Endothelial cell of umbilical vein (primary cell): Measurements from ENCODE around the gene ANGPTL5. TPM values are rescaled to one million over a fixed set of nuclear protein-coding genes. Genes with fewer than 3 reads are reported as not detected.

Experiments
- BruUV-seq: library from RNA; stranded (reverse); fragments of 400-500 nt; replicated peaks from 2 replicates; lab custom pipeline; 2021; lab: Mats Ljungman, UMichigan
- CTCF ChIA-PET: fragments of 300-600, 350-600 bp; sonication (Branson Sonifier 250); formaldehyde crosslinking; loops from one replicate; lab custom pipeline; 2021; ENCODE audit warnings: antibody characterized with exemption, inconsistent platforms; lab: Charles Lee
- POLR2A ChIA-PET: fragments of 300-600, 350-600 bp; sonication (Branson Sonifier 250); formaldehyde crosslinking; loops from one replicate; lab custom pipeline; 2021; ENCODE audit warnings: antibody characterized with exemption, inconsistent platforms; lab: Charles Lee
- DNase-seq: peaks from one replicate; pipeline ENCODE4 v3.0.0-alpha.2; 2011; ENCODE audit warnings: low read depth, low spot score
- FAIRE-seq: peaks from 2 replicates; lab custom pipeline; 2011; peaks lifted over from hg19 to GRCh38; lab: Jason Lieb, UNC
- H2AFZ ChIP-seq: 2 replicates; pipeline ENCODE4 v1.6.0; 2012; ENCODE audit warnings: low read depth, low read length, control low read depth, inconsistent platforms
- H3K27ac ChIP-seq: 2 replicates; pipeline ENCODE4 v1.5.1; 2011; ENCODE audit warnings: low read depth, mild to moderate bottlenecking, control low read depth, low read length, moderate library complexity; ENCODE audit not compliant: insufficient read depth
- H3K27me3 ChIP-seq, 2 experiments: 2 replicates each; pipeline versions ENCODE4 v1.6.0 to v1.6.1; 2011; ENCODE audit warnings: low read length in 2 of 2, mixed read lengths in 1 of 2; ENCODE audit not compliant: control insufficient read depth in 2 of 2, insufficient read depth in 2 of 2
- H3K36me3 ChIP-seq, 2 experiments: 2 replicates in 1 of 2; 3 replicates in 1 of 2; pipeline ENCODE4 v1.5.1; 2011; ENCODE audit warnings: low read length in 2 of 2, mild to moderate bottlenecking in 1 of 2, moderate library complexity in 1 of 2; ENCODE audit not compliant: control insufficient read depth in 2 of 2, insufficient read depth in 2 of 2; ENCODE audit errors: extremely low read depth in 1 of 2
- H3K4me1 ChIP-seq: 3 replicates; pipeline ENCODE4 v1.5.1; 2011; ENCODE audit warnings: mild to moderate bottlenecking, low read length; ENCODE audit not compliant: control insufficient read depth, insufficient read depth; ENCODE audit errors: extremely low read depth
- H3K4me2 ChIP-seq: 2 replicates; pipeline ENCODE4 v1.6.1; 2011; ENCODE audit warnings: low read length, control low read depth, mixed read lengths; ENCODE audit not compliant: insufficient read depth
- H3K4me3 ChIP-seq, 3 experiments: fragments of 200-600 bp in 1 of 3; sonication (generic), shearing (Covaris generic) in 1 of 3; replicated peaks in 1 of 3; 2 replicates each; pipeline ENCODE4 v1.5.1; 2011 to 2016; ENCODE audit warnings: control low read depth in 3 of 3, low read length in 3 of 3, mild to moderate bottlenecking in 2 of 3, inconsistent platforms in 1 of 3, low read depth in 1 of 3, moderate library complexity in 1 of 3; ENCODE audit not compliant: insufficient read depth in 1 of 3
- H3K79me2 ChIP-seq: 2 replicates; pipeline ENCODE4 v1.6.0; 2012; ENCODE audit warnings: low read length, inconsistent platforms; ENCODE audit not compliant: control insufficient read depth, insufficient read depth
- H3K9ac ChIP-seq: replicated peaks from 2 replicates; pipeline ENCODE3; 2011; ENCODE audit warnings: low read length, control low read depth; ENCODE audit not compliant: insufficient read depth; ENCODE audit errors: extremely low read depth
- H3K9me1 ChIP-seq: replicated peaks from 3 replicates; pipeline ENCODE4 v1.6.0; 2011; ENCODE audit warnings: mild to moderate bottlenecking, low read length; ENCODE audit not compliant: control insufficient read depth, insufficient read depth; ENCODE audit errors: extremely low read depth
- H3K9me3 ChIP-seq: replicated peaks from 2 replicates; pipeline ENCODE4 v1.5.1; 2012; ENCODE audit warnings: low read length, inconsistent platforms; ENCODE audit not compliant: control insufficient read depth, insufficient read depth
- H4K20me1 ChIP-seq: replicated peaks from 2 replicates; pipeline ENCODE3; 2011; ENCODE audit warnings: mild to moderate bottlenecking, low read length; ENCODE audit not compliant: control insufficient read depth, insufficient read depth; ENCODE audit errors: extremely low read depth
- EZH2 ChIP-seq: IDR thresholded peaks from 2 replicates; pipeline ENCODE4 v1.6.1; 2012; ENCODE audit warnings: borderline replicate concordance, low read depth, mild to moderate bottlenecking, moderate library complexity, low read length, inconsistent platforms; ENCODE audit not compliant: severe bottlenecking
- FOS ChIP-seq: IDR thresholded peaks from 2 replicates; pipeline ENCODE4 v1.6.1; 2011; ENCODE audit warnings: mild to moderate bottlenecking, low read length, moderate library complexity, borderline replicate concordance; ENCODE audit not compliant: insufficient read depth
- GATA2 ChIP-seq: IDR thresholded peaks from 2 replicates; pipeline ENCODE4 v1.7.0; 2011; ENCODE audit warnings: low read depth, mild to moderate bottlenecking, moderate library complexity, mixed read lengths, low read length; ENCODE audit not compliant: insufficient read length, insufficient read depth
- JUN ChIP-seq: IDR thresholded peaks from 2 replicates; pipeline ENCODE4 v1.6.1; 2011; ENCODE audit warnings: borderline replicate concordance, low read depth; ENCODE audit not compliant: insufficient read length, insufficient read depth
- MYC ChIP-seq: IDR thresholded peaks from one replicate; pipeline ENCODE4 v1.6.1; 2011; ENCODE audit warnings: mild to moderate bottlenecking, low read depth, low read length
- POLR2A ChIP-seq: IDR thresholded peaks from 2 replicates; pipeline ENCODE4 v1.6.1; 2012; ENCODE audit warnings: low read depth, mild to moderate bottlenecking, control low read depth, low read length
- POLR2AphosphoS5 ChIP-seq: IDR thresholded peaks from 2 replicates; pipeline ENCODE4 v1.6.1; 2012; ENCODE audit warnings: low read depth, mild to moderate bottlenecking, control low read depth, low read length, moderate library complexity; ENCODE audit not compliant: insufficient read depth
- dilution Hi-C: fragments of 300-500 bp; cut with MboI; formaldehyde crosslinking; loops from one replicate; pipeline ENCODE4 v1.15.0; 2019; ENCODE audit warnings: low sequenced_read_pairs; ENCODE audit not compliant: extremely low pct_ligation_motif_present
- intact Hi-C: fragments of 100-400 bp; cut with micrococcal nuclease; formaldehyde crosslinking; loops from one replicate; pipeline ENCODE4 v1.10.0; 2022
- polyA plus RNA-seq, 4 experiments: library from polyadenylated mRNA; depleted of rRNA in 3 of 4; stranded (reverse) in 3 of 4; unstranded in 1 of 4; fragments of >200 nt; gene quantifications; 2 replicates each; pipeline versions ENCODE4 v1.2.1 to v1.2.3, GENCODE V29; 2011 to 2012; ENCODE audit warnings: missing spikeins in 1 of 4
- total RNA-seq: library from RNA; stranded (reverse); gene quantifications from 2 replicates; pipeline ENCODE4 v1.2.3, GENCODE V29; 2021
- TF ChIP-seq, protein P1 (sequence below), 2 donors: IDR thresholded peaks; 1 replicate in 1 of 2; 2 replicates in 1 of 2; pipeline ENCODE4 v1.5.1; 2011; ENCODE audit warnings: low read length in 2 of 2, mild to moderate bottlenecking in 2 of 2, moderate library complexity in 2 of 2, control low read depth in 1 of 2, inconsistent platforms in 1 of 2, low read depth in 1 of 2; ENCODE audit not compliant: insufficient read depth in 1 of 2; ENCODE audit errors: extremely low read depth in 1 of 2
- TF ChIP-seq, protein P2 (sequence below): IDR thresholded peaks from 2 replicates; pipeline ENCODE4 v1.6.1; 2011; ENCODE audit not compliant: insufficient read depth, insufficient read length

Gene ANGPTL5
- total and polyA plus RNA-seq, 2 donors (not counting 3 experiments of a cell fraction or from before 2014, with no cell fraction given) = 0.12 TPM; not detected in 1

GRCh38 chr11:101944923-101945322 is 28.6 kb upstream of the ANGPTL5 start:
- BruUV-seq = no TSS peak
- CTCF ChIA-PET = interaction anchor here (0.9 to 2.2 kb wide), 5 partner anchors 8 to 84 kb away, joined by 3 to 7 read pairs (median 5); partner anchors contain the start of gene CEP126
- H3K9ac ChIP-seq = no peak overlapping the region

GRCh38 chr11:101940901-101941520 is 24.7 kb upstream of the ANGPTL5 start:
- Histone ChIP-seq H3K4me3 (no peak overlapping the region), H4K20me1 (no peaks in the 10 kb centered on the region), H3K27ac (no peak overlapping the region), H3K9me3 (no peaks in the 10 kb centered on the region), H3K27me3 (no peaks in the 10 kb centered on the region), H2AFZ (no peak overlapping the region), H3K4me1 (no peaks in the 10 kb centered on the region), H3K79me2 (no peaks in the 10 kb centered on the region), H3K9me1 (no peaks in the 10 kb centered on the region), H3K4me2 (no peak overlapping the region), H3K9ac (no peak overlapping the region), H3K36me3 (no peaks in the 10 kb centered on the region)
- dilution Hi-C loops = no loop called here
- no TSS peak for BruUV-seq
- ChIA-PET CTCF (no interaction called here), POLR2A (no interaction called here)
- no peak for FAIRE-seq
- no peak for DNase-seq
- TF ChIP-seq, protein P1, sequence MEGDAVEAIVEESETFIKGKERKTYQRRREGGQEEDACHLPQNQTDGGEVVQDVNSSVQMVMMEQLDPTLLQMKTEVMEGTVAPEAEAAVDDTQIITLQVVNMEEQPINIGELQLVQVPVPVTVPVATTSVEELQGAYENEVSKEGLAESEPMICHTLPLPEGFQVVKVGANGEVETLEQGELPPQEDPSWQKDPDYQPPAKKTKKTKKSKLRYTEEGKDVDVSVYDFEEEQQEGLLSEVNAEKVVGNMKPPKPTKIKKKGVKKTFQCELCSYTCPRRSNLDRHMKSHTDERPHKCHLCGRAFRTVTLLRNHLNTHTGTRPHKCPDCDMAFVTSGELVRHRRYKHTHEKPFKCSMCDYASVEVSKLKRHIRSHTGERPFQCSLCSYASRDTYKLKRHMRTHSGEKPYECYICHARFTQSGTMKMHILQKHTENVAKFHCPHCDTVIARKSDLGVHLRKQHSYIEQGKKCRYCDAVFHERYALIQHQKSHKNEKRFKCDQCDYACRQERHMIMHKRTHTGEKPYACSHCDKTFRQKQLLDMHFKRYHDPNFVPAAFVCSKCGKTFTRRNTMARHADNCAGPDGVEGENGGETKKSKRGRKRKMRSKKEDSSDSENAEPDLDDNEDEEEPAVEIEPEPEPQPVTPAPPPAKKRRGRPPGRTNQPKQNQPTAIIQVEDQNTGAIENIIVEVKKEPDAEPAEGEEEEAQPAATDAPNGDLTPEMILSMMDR (IDR thresholded peaks at IDR 0.05; ENCODE audit: extremely low read depth in 1 of 2, insufficient read depth in 1 of 2, low read depth in 1 of 2, low read length in 2 of 2) = no peak
- TF ChIP-seq EZH2 (no peak), JUN (no peak), POLR2AphosphoS5 (no peak), FOS (no peak), POLR2A (no peak), GATA2 (no peak), MYC (no peak)
- TF ChIP-seq, protein P2, sequence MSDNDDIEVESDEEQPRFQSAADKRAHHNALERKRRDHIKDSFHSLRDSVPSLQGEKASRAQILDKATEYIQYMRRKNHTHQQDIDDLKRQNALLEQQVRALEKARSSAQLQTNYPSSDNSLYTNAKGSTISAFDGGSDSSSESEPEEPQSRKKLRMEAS = no peak
- intact Hi-C loops = loop anchor here (2.0 kb wide), 1 partner anchor 26 kb away; no protein-coding TSS in a partner anchor

More at GRCh38 chr11:101944923-101945322, 28.6 kb upstream of the ANGPTL5 start:
- Histone ChIP-seq H3K4me2 (no peak overlapping the region), H3K9me1 (no peaks in the 10 kb centered on the region), H3K4me1 (no peaks in the 10 kb centered on the region), H3K79me2 (no peaks in the 10 kb centered on the region), H3K27ac (no peak overlapping the region), H3K36me3 (no peaks in the 10 kb centered on the region), H3K9me3 (no peaks in the 10 kb centered on the region), H4K20me1 (no peaks in the 10 kb centered on the region), H3K27me3 (no peaks in the 10 kb centered on the region), H2AFZ (no peak overlapping the region), H3K4me3 (no peak overlapping the region)
- POLR2A ChIA-PET = no interaction called here
- dilution Hi-C loops (no loop called here), intact Hi-C loops (no loop called here)
- TF ChIP-seq FOS (no peak), GATA2 (no peak), JUN (no peak), MYC (no peak), POLR2AphosphoS5 (no peak), EZH2 (no peak)
- TF ChIP-seq, protein P2 = no peak
- no peak for FAIRE-seq
- DNase-seq = no peak
